HG03139 (cell line): ENCODE data around the gene TRMT61B.

ENCODE experiments used
- ATAC-seq: cut with Tn5 transposase; IDR thresholded peaks from one replicate; pipeline ENCODE4 v1.9.1; 2021; ENCODE audit not compliant: unreplicated experiment

Gene TRMT61B

GRCh38 chr2:28868611-28869010, 1.5 kb downstream of the TRMT61B start:
- ATAC-seq, result no peak

- ATAC-seq, result no peak
Observed at GRCh38 chr2:28855977-28856376, 14.1 kb downstream of the TRMT61B start.

GRCh38 chr2:28855193-28855592, 14.9 kb downstream of the TRMT61B start:
- no peak for ATAC-seq

- ATAC-seq, result no peak
Observed at GRCh38 chr2:28842042-28842441, 28.1 kb downstream of the TRMT61B start.

GRCh38 chr2:28838971-28839370, 31.1 kb downstream of the TRMT61B start:
- ATAC-seq, result no peak

GRCh38 chr2:28835781-28836180, 34.3 kb downstream of the TRMT61B start:
- ATAC-seq, result no peak

GRCh38 chr2:28833740-28834470, 36.2 kb downstream of the TRMT61B start:
- ATAC-seq, result no peak

GRCh38 chr2:28828382-28828781, 41.7 kb downstream of the TRMT61B start:
- ATAC-seq, result no peak

- ATAC-seq, result no peak
Observed at GRCh38 chr2:28824870-28825269, 45.2 kb downstream of the TRMT61B start.

- no peak for ATAC-seq
Observed at GRCh38 chr2:28824207-28824606, 45.9 kb downstream of the TRMT61B start.

- ATAC-seq, result no peak
Observed at GRCh38 chr2:28822036-28822435, 48.1 kb downstream of the TRMT61B start.

- no peak for ATAC-seq
Observed at GRCh38 chr2:28821295-28821958, 48.7 kb downstream of the TRMT61B start.

GRCh38 chr2:28818053-28818452, 52.1 kb downstream of the TRMT61B start:
- no peak for ATAC-seq

- peak; percentile 84 for ATAC-seq
Observed at GRCh38 chr2:28810384-28811285, 59.5 kb downstream of the TRMT61B start, which contains the start of gene SPDYA. TSS of gene SPDYA (plus strand) at chr2:28810834. CDS start at chr2:28816015, 5,181 bp downstream.

GRCh38 chr2:28809927-28810326, 60.2 kb downstream of the TRMT61B start:
- ATAC-seq, result no peak

GRCh38 chr2:28802975-28803429, 67.1 kb downstream of the TRMT61B start:
- ATAC-seq, result no peak

GRCh38 chr2:28801726-28802125, 68.4 kb downstream of the TRMT61B start:
- ATAC-seq, result no peak
